Glutamatergic neuron (in vitro differentiated cells): ENCODE measurements around the gene SMYD2. TPM values are rescaled to one million over a fixed set of nuclear protein-coding genes. Genes with fewer than 3 reads are reported as not detected.

Experiments
- DNase-seq: peaks from one replicate; pipeline ENCODE4 v3.0.0; 2022
- H3K27ac Mint-ChIP-seq: one replicate; pipeline ENCODE4 v1.8.0; 2020; ENCODE audit warnings: mild to moderate bottlenecking, mixed read lengths, inconsistent platforms; ENCODE audit not compliant: unreplicated experiment
- H3K27me3 Mint-ChIP-seq: one replicate; pipeline ENCODE4 v1.8.0; 2020; ENCODE audit warnings: mild to moderate bottlenecking, moderate library complexity, mixed read lengths, inconsistent platforms; ENCODE audit not compliant: unreplicated experiment
- H3K36me3 Mint-ChIP-seq: one replicate; pipeline ENCODE4 v1.8.0; 2020; ENCODE audit warnings: mild to moderate bottlenecking, mixed read lengths, inconsistent platforms; ENCODE audit not compliant: unreplicated experiment
- H3K4me1 Mint-ChIP-seq: one replicate; pipeline ENCODE4 v1.8.0; 2020; ENCODE audit warnings: mild to moderate bottlenecking, low read depth, mixed read lengths, inconsistent platforms; ENCODE audit not compliant: unreplicated experiment
- H3K4me3 Mint-ChIP-seq: one replicate; pipeline ENCODE4 v1.8.0; 2020; ENCODE audit warnings: mild to moderate bottlenecking, mixed read lengths, inconsistent platforms; ENCODE audit not compliant: unreplicated experiment
- H3K9me3 Mint-ChIP-seq: one replicate; pipeline ENCODE4 v1.8.0; 2020; ENCODE audit warnings: mild to moderate bottlenecking, moderate library complexity, mixed read lengths, inconsistent platforms; ENCODE audit not compliant: unreplicated experiment
- CTCF ChIP-seq: fragments of 200-600 bp; sonication (generic); IDR thresholded peaks from one replicate; pipeline ENCODE4 v1.5.0; 2021; ENCODE audit not compliant: partially characterized antibody, unreplicated experiment
- total RNA-seq: library from RNA; stranded (reverse); fragmentation: NEBNext Ultra II Directional; extraction: Animal tissue kit (Norgen Biotek cat#: 25700); gene quantifications from one replicate; pipeline ENCODE4 v1.2.1, GENCODE V29; 2021; ENCODE audit not compliant: unreplicated experiment

Gene SMYD2
- total RNA-seq, 1 donor from 2014 or later: 26.0 TPM

DNA sequence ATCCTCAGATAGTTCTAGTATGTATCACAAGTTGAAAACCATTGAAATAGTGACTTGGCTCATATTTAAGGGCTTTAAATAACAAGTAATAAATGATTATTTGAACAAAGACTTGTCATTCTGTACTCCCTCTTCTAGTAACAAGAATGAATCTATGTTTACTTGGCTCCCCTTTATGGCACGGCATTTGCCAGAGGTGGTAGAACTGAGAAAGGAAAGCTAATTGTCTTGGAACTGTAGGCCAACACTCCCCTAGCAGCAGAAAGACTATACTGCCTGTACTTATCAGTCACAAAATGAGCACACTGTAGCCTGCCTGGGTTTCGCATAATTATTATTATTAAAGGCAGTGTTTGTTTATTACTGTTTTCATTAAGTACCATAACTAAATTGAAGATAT lies 29.6 kb upstream of the SMYD2 start:
- no peak for TF ChIP-seq CTCF
- H3K4me3 Mint-ChIP-seq: no peak overlapping the region
- peaks cover 5% of the 10 kb centered on the region for H3K9me3 Mint-ChIP-seq
- H3K27ac Mint-ChIP-seq: no peak overlapping the region
- no peaks in the 10 kb centered on the region for H3K27me3 Mint-ChIP-seq
- no peak for DNase-seq
- H3K4me1 Mint-ChIP-seq: peaks cover 5% of the 10 kb centered on the region
- H3K36me3 Mint-ChIP-seq: no peaks in the 10 kb centered on the region

- peaks cover 2% of the 10 kb centered on the region for H3K9me3 Mint-ChIP-seq
- no peak for TF ChIP-seq CTCF
- no peaks in the 10 kb centered on the region for H3K36me3 Mint-ChIP-seq
Measured at GRCh38 chr1:214255509-214255908, 25.4 kb upstream of the SMYD2 start.

DNA sequence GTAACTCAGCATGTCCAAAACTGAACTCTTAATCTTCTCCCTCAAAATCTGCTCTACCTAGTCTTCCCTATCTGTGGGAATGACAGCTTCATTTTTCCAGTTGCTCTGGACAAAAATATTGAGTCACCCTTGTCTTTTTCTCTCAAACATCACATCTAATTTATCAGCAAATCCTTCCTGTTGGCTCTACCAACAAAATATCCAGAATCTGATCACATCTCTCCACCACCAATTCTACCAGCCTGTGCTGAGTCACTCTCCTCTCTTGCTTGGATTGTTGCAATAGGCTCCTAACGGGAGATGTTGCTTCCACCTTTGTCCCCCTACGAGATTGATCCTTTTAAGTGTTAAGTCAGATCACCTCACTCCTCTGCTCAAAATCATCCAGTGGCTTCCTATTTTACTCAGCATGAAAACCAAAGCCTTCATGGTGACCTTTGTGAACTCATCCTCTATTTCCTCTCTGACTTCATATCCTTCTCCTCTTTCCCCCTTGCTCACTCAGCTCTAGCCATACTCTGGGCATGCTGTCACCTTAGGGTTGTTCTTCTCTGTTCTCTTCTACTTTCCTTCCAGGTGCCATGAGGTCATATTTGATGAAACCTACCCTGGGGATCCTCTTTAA lies 21.5 kb upstream of the SMYD2 start:
- Mint-ChIP-seq H3K27me3 (no peaks in the 10 kb centered on the region), H3K4me1 (no peaks in the 10 kb centered on the region), H3K27ac (no peak overlapping the region), H3K4me3 (no peak overlapping the region), H3K9me3 (peaks cover 2% of the 10 kb centered on the region), H3K36me3 (no peaks in the 10 kb centered on the region)
- TF ChIP-seq CTCF: no peak
- no peak for DNase-seq

More at GRCh38 chr1:214255509-214255908, 25.4 kb upstream of the SMYD2 start:
- Mint-ChIP-seq H3K4me1 (no peaks in the 10 kb centered on the region), H3K4me3 (no peak overlapping the region), H3K27me3 (no peaks in the 10 kb centered on the region), H3K27ac (no peak overlapping the region)
- DNase-seq: no peak

DNA sequence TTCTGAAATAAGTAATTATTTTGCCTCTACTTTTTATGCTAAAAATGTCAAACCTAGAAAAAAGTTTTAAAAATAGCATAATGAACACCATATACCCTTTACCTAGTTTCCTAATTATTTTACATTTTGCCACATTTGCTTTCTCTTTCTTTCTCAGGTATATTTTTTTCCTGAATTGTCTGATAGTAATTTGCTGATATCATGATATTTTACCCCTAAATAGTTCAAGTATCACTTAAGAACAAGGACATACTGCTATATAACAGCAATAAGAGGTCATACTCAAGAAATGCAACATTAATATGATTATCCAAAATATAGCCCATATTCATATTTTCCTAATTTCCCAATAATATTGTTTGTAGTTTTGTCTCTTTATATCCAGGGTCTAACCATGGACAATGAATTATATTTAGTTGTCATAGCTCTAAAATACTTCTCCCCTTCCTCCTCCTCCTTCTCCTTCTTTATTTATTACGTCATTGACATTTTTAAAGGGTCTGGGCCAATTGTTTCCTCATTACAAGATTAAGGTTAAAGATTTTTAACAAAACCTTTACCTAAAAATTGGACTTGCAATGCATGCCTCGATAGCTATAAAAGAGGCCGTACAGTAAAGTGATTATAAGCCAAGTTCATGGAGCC lies 20.3 kb upstream of the SMYD2 start:
- no peak for DNase-seq
- Mint-ChIP-seq H3K4me3 (no peak overlapping the region), H3K36me3 (no peaks in the 10 kb centered on the region), H3K9me3 (peaks cover 2% of the 10 kb centered on the region), H3K27me3 (no peaks in the 10 kb centered on the region), H3K27ac (no peak overlapping the region), H3K4me1 (no peaks in the 10 kb centered on the region)
- no peak for TF ChIP-seq CTCF
